ENCODE results near the gene SCUBE1. TPM values are rescaled to one million over a fixed set of nuclear protein-coding genes. Genes with fewer than 3 reads are reported as not detected.

SCUBE1 gene
- total RNA-seq, 1 donor from 2014 or later, result 54.7 TPM

- Mint-ChIP-seq H3K4me3 (ENCODE audit: unreplicated experiment) (no peak overlapping the region), H3K4me1 (ENCODE audit: unreplicated experiment) (peaks cover 7% of the 10 kb centered on the region), H3K27ac (ENCODE audit: unreplicated experiment) (no peak overlapping the region), H3K27me3 (ENCODE audit: unreplicated experiment) (no peaks in the 10 kb centered on the region), H3K36me3 (ENCODE audit: low read depth, unreplicated experiment) (no peaks in the 10 kb centered on the region), H3K9me3 (ENCODE audit: unreplicated experiment) (no peaks in the 10 kb centered on the region)
- no peak for TF ChIP-seq CTCF (IDR thresholded peaks at IDR 0.05; ENCODE audit: unreplicated experiment)
- no peak for DNase-seq (ENCODE audit: low spot score)
Observed at GRCh38 chr22:43334378-43334777, 8.8 kb downstream of the SCUBE1 start.

GRCh38 chr22:43333978-43334377 lies 9.2 kb downstream of the SCUBE1 start:
- no peaks in the 10 kb centered on the region for H3K36me3 Mint-ChIP-seq (ENCODE audit: low read depth, unreplicated experiment)
- H3K9me3 Mint-ChIP-seq (ENCODE audit: unreplicated experiment), result no peaks in the 10 kb centered on the region
- no peak for DNase-seq (ENCODE audit: low spot score)
- H3K4me3 Mint-ChIP-seq (ENCODE audit: unreplicated experiment), result no peak overlapping the region
- H3K4me1 Mint-ChIP-seq (ENCODE audit: unreplicated experiment), result peaks cover 7% of the 10 kb centered on the region
- TF ChIP-seq CTCF (IDR thresholded peaks at IDR 0.05; ENCODE audit: unreplicated experiment), result no peak
- H3K27me3 Mint-ChIP-seq (ENCODE audit: unreplicated experiment), result no peaks in the 10 kb centered on the region
- H3K27ac Mint-ChIP-seq (ENCODE audit: unreplicated experiment), result no peak overlapping the region

- H3K9me3 Mint-ChIP-seq (ENCODE audit: unreplicated experiment), result no peaks in the 10 kb centered on the region
Observed at GRCh38 chr22:43333156-43333555, 10.0 kb downstream of the SCUBE1 start.

GRCh38 chr22:43331698-43332097 lies 11.5 kb downstream of the SCUBE1 start:
- no peak for DNase-seq (ENCODE audit: low spot score)
- Mint-ChIP-seq H3K4me1 (ENCODE audit: unreplicated experiment) (peaks cover 19% of the 10 kb centered on the region), H3K27ac (ENCODE audit: unreplicated experiment) (no peak overlapping the region), H3K27me3 (ENCODE audit: unreplicated experiment) (no peaks in the 10 kb centered on the region), H3K4me3 (ENCODE audit: unreplicated experiment) (no peak overlapping the region), H3K9me3 (ENCODE audit: unreplicated experiment) (no peaks in the 10 kb centered on the region), H3K36me3 (ENCODE audit: low read depth, unreplicated experiment) (peaks cover 6% of the 10 kb centered on the region)
- no peak for TF ChIP-seq CTCF (IDR thresholded peaks at IDR 0.05; ENCODE audit: unreplicated experiment)

More at GRCh38 chr22:43333156-43333555, 10.0 kb downstream of the SCUBE1 start:
- no peak for DNase-seq (ENCODE audit: low spot score)
- no peak overlapping the region for H3K4me3 Mint-ChIP-seq (ENCODE audit: unreplicated experiment)
- no peaks in the 10 kb centered on the region for H3K36me3 Mint-ChIP-seq (ENCODE audit: low read depth, unreplicated experiment)
- H3K27me3 Mint-ChIP-seq (ENCODE audit: unreplicated experiment), result no peaks in the 10 kb centered on the region
- no peak overlapping the region for H3K27ac Mint-ChIP-seq (ENCODE audit: unreplicated experiment)
- TF ChIP-seq CTCF (IDR thresholded peaks at IDR 0.05; ENCODE audit: unreplicated experiment), result no peak
- peaks cover 12% of the 10 kb centered on the region for H3K4me1 Mint-ChIP-seq (ENCODE audit: unreplicated experiment)

GRCh38 chr22:43331069-43331451 lies 12.1 kb downstream of the SCUBE1 start:
- Mint-ChIP-seq H3K4me1 (ENCODE audit: unreplicated experiment) (peaks cover 24% of the 10 kb centered on the region), H3K27ac (ENCODE audit: unreplicated experiment) (no peak overlapping the region)

More at GRCh38 chr22:43331069-43331451, 12.1 kb downstream of the SCUBE1 start:
- Mint-ChIP-seq H3K36me3 (ENCODE audit: low read depth, unreplicated experiment) (peaks cover 8% of the 10 kb centered on the region), H3K9me3 (ENCODE audit: unreplicated experiment) (no peaks in the 10 kb centered on the region), H3K27me3 (ENCODE audit: unreplicated experiment) (no peaks in the 10 kb centered on the region), H3K4me3 (ENCODE audit: unreplicated experiment) (no peak overlapping the region)
- DNase-seq (ENCODE audit: low spot score), result no peak
- TF ChIP-seq CTCF (IDR thresholded peaks at IDR 0.05; ENCODE audit: unreplicated experiment), result no peak

Measured in endothelial cell (in vitro differentiated cells).